Measurements from ENCODE around the gene PAK6. TPM values are rescaled to one million over a fixed set of nuclear protein-coding genes. Genes with fewer than 3 reads are reported as not detected.

PAK6 gene
- total and polyA plus RNA-seq, 9 of the 15 experiments (the other 6 are each of a cell fraction or from before 2014, with no cell fraction given): 0.03 to 0.74 (median 0.16) TPM; not detected in 2

- TF ChIP-seq SRSF1 (IDR thresholded peaks at IDR 0.05; ENCODE audit: low read depth, low read length) (no peak), MTA1 (IDR thresholded peaks at IDR 0.05; ENCODE audit: borderline replicate concordance) (no peak), ZBTB43 (CRISPR knock-in tag; IDR thresholded peaks at IDR 0.05) (peak; percentile 60; the same call in 1 of the 2 replicates), CHD4 (IDR thresholded peaks at IDR 0.05; ENCODE audit: insufficient read depth, insufficient replicate concordance, low read depth, low read length, poor library complexity, severe bottlenecking) (no peak), KLF6 (CRISPR knock-in tag; IDR thresholded peaks at IDR 0.05; ENCODE audit: borderline replicate concordance) (no peak), ZNF436 (CRISPR knock-in tag; IDR thresholded peaks at IDR 0.05) (no peak), TAF9B (IDR thresholded peaks at IDR 0.05; ENCODE audit: partially characterized antibody) (no peak), HNRNPLL (IDR thresholded peaks at IDR 0.05; ENCODE audit: low read depth, low read length, poor library complexity, severe bottlenecking) (no peak), PHTF2 (CRISPR knock-in tag; IDR thresholded peaks at IDR 0.05) (no peak), RFX5 (IDR thresholded peaks at IDR 0.05; ENCODE audit: low read depth, low read length) (no peak), KHSRP (IDR thresholded peaks at IDR 0.05) (no peak), ZNF384 (IDR thresholded peaks at IDR 0.05; ENCODE audit: low read depth, low read length) (peak; percentile 86), ZFX (CRISPR knock-in tag; IDR thresholded peaks at IDR 0.05) (peak; percentile 40; the same call in 1 of the 2 replicates)
- TF ChIP-seq, protein P1, sequence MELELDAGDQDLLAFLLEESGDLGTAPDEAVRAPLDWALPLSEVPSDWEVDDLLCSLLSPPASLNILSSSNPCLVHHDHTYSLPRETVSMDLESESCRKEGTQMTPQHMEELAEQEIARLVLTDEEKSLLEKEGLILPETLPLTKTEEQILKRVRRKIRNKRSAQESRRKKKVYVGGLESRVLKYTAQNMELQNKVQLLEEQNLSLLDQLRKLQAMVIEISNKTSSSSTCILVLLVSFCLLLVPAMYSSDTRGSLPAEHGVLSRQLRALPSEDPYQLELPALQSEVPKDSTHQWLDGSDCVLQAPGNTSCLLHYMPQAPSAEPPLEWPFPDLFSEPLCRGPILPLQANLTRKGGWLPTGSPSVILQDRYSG (tag; conservative IDR thresholded peaks at IDR 0.05; ENCODE audit: low read depth): no peak
- TF ChIP-seq, protein P2, sequence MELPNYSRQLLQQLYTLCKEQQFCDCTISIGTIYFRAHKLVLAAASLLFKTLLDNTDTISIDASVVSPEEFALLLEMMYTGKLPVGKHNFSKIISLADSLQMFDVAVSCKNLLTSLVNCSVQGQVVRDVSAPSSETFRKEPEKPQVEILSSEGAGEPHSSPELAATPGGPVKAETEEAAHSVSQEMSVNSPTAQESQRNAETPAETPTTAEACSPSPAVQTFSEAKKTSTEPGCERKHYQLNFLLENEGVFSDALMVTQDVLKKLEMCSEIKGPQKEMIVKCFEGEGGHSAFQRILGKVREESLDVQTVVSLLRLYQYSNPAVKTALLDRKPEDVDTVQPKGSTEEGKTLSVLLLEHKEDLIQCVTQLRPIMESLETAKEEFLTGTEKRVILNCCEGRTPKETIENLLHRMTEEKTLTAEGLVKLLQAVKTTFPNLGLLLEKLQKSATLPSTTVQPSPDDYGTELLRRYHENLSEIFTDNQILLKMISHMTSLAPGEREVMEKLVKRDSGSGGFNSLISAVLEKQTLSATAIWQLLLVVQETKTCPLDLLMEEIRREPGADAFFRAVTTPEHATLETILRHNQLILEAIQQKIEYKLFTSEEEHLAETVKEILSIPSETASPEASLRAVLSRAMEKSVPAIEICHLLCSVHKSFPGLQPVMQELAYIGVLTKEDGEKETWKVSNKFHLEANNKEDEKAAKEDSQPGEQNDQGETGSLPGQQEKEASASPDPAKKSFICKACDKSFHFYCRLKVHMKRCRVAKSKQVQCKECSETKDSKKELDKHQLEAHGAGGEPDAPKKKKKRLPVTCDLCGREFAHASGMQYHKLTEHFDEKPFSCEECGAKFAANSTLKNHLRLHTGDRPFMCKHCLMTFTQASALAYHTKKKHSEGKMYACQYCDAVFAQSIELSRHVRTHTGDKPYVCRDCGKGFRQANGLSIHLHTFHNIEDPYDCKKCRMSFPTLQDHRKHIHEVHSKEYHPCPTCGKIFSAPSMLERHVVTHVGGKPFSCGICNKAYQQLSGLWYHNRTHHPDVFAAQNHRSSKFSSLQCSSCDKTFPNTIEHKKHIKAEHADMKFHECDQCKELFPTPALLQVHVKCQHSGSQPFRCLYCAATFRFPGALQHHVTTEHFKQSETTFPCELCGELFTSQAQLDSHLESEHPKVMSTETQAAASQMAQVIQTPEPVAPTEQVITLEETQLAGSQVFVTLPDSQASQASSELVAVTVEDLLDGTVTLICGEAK (IDR thresholded peaks at IDR 0.05): no peak
- TF ChIP-seq, protein P2 (CRISPR knock-in tag; IDR thresholded peaks at IDR 0.05): no peak
Measured at GRCh38 chr15:40274350-40275274, 35.7 kb downstream of the PAK6 start (continued).

Measured in K562 (cell line).